ENCODE results near the gene RIMS1.

Gene RIMS1

DNA sequence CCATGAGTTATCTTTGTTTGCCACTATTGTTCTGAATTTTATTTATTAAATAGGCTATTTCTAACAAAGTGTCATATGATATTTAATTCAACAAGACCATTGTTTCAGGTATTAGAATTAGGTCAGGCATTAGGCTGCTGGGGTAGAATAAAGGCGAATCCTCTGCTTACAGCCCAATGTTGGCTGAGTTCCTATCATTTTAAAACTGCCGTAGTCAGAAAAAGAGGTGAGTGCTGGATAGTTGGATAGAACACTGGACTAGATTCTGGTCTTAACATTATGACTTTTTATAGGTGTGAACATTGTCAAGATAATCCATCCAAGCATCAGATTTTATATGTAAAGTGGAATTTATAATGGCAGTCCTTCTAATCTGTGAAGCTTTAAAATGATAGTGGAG, 6.3 kb downstream of the RIMS1 start:
- Histone ChIP-seq H3K9me3 (ENCODE audit: insufficient read depth, low read length) (no peaks in the 10 kb centered on the region), H3K9me2 (replicated peaks; ENCODE audit: insufficient read depth, low read length) (no peaks in the 10 kb centered on the region), H3K9ac (ENCODE audit: low read length) (no peak overlapping the region), H2AFZ (ENCODE audit: low read depth, low read length, severe bottlenecking) (no peak overlapping the region), H3K4me2 (ENCODE audit: low read depth, low read length, poor library complexity, severe bottlenecking) (no peak overlapping the region), H4K20me1 (ENCODE audit: low read depth, low read length) (no peaks in the 10 kb centered on the region), H3K36me3 (ENCODE audit: low read length) (no peaks in the 10 kb centered on the region), H3K4me3 (ENCODE audit: insufficient read depth, low read length, poor library complexity, severe bottlenecking) (no peak overlapping the region), H3K27ac (ENCODE audit: low read depth, low read length) (no peak overlapping the region), H3F3A (ENCODE audit: insufficient read depth) (no peaks in the 10 kb centered on the region), H3K79me2 (ENCODE audit: insufficient read depth, low read length) (no peaks in the 10 kb centered on the region), H3K27me3 (ENCODE audit: low read length) (no peaks in the 10 kb centered on the region)
- TF ChIP-seq, protein P1, sequence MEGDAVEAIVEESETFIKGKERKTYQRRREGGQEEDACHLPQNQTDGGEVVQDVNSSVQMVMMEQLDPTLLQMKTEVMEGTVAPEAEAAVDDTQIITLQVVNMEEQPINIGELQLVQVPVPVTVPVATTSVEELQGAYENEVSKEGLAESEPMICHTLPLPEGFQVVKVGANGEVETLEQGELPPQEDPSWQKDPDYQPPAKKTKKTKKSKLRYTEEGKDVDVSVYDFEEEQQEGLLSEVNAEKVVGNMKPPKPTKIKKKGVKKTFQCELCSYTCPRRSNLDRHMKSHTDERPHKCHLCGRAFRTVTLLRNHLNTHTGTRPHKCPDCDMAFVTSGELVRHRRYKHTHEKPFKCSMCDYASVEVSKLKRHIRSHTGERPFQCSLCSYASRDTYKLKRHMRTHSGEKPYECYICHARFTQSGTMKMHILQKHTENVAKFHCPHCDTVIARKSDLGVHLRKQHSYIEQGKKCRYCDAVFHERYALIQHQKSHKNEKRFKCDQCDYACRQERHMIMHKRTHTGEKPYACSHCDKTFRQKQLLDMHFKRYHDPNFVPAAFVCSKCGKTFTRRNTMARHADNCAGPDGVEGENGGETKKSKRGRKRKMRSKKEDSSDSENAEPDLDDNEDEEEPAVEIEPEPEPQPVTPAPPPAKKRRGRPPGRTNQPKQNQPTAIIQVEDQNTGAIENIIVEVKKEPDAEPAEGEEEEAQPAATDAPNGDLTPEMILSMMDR (IDR thresholded peaks at IDR 0.05; ENCODE audit: insufficient read depth, low read length, poor library complexity, severe bottlenecking), result no peak
- no peak for TF ChIP-seq EZH2phosphoT487 (conservative IDR thresholded peaks at IDR 0.05; ENCODE audit: low read length)

DNA sequence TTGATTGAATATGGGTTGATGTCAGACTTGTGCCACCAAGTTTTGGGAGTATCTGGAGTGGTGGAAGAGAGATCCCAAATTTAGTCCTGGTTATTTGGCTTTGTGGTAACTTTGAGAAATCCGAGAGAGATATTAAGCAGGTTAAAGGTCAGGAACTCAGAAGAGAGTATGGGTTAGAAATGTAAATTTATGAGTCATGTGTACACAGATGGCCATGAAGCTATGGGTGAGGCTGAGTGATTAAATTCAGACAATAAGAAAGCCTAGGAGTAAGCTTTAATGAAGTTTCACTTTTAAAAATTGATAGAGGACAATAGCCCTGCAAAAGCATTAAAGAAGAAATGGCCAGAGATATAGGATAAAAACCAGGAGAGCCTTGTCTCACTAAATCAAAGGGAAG, 14.3 kb downstream of the RIMS1 start:
- Histone ChIP-seq H3K79me2 (ENCODE audit: insufficient read depth, low read length) (no peaks in the 10 kb centered on the region), H3K9me2 (replicated peaks; ENCODE audit: insufficient read depth, low read length) (no peaks in the 10 kb centered on the region), H3F3A (ENCODE audit: insufficient read depth) (no peaks in the 10 kb centered on the region), H3K4me3 (ENCODE audit: insufficient read depth, low read length, poor library complexity, severe bottlenecking) (no peak overlapping the region), H3K27me3 (ENCODE audit: low read length) (no peaks in the 10 kb centered on the region), H4K20me1 (ENCODE audit: low read depth, low read length) (no peaks in the 10 kb centered on the region), H3K9ac (ENCODE audit: low read length) (no peak overlapping the region), H3K27ac (ENCODE audit: low read depth, low read length) (no peak overlapping the region), H3K36me3 (ENCODE audit: low read length) (no peaks in the 10 kb centered on the region), H3K4me2 (ENCODE audit: low read depth, low read length, poor library complexity, severe bottlenecking) (no peak overlapping the region), H2AFZ (ENCODE audit: low read depth, low read length, severe bottlenecking) (no peak overlapping the region), H3K9me3 (ENCODE audit: insufficient read depth, low read length) (no peaks in the 10 kb centered on the region)
- TF ChIP-seq, protein P1 (IDR thresholded peaks at IDR 0.05; ENCODE audit: insufficient read depth, low read length, poor library complexity, severe bottlenecking), result no peak
- no peak for TF ChIP-seq EZH2phosphoT487 (conservative IDR thresholded peaks at IDR 0.05; ENCODE audit: low read length)

DNA sequence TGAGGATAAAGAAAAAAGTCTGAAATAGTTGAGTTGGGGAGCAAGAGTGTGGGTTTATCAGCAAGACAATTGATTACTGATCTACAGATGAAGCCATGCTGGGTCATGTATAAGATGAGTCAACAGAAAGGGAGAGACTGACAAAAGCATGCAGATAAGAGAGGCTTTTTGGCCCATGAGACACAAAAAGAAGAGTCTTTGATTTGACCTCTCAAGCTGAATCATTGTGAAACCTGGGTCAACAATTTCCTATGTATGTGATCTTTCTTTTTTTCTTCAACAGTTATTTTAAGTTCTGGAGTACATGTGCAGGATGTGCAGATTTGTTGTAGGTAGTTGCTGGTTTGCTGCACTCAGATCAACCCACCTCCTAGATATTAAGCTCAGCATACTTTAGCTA, 15.9 kb downstream of the RIMS1 start:
- no peak overlapping the region for H3K27ac ChIP-seq (ENCODE audit: low read depth, low read length)
- no peak overlapping the region for H2AFZ ChIP-seq (ENCODE audit: low read depth, low read length, severe bottlenecking)
- H3K27me3 ChIP-seq (ENCODE audit: low read length), result no peaks in the 10 kb centered on the region

More for the DNA sequence above, 15.9 kb downstream of the RIMS1 start:
- H4K20me1 ChIP-seq (ENCODE audit: low read depth, low read length), result no peaks in the 10 kb centered on the region
- H3K9me3 ChIP-seq (ENCODE audit: insufficient read depth, low read length), result no peaks in the 10 kb centered on the region
- H3K36me3 ChIP-seq (ENCODE audit: low read length), result no peaks in the 10 kb centered on the region
- no peak overlapping the region for H3K4me3 ChIP-seq (ENCODE audit: insufficient read depth, low read length, poor library complexity, severe bottlenecking)
- no peak overlapping the region for H3K4me2 ChIP-seq (ENCODE audit: low read depth, low read length, poor library complexity, severe bottlenecking)
- H3K9ac ChIP-seq (ENCODE audit: low read length), result no peak overlapping the region
- H3K9me2 ChIP-seq (replicated peaks; ENCODE audit: insufficient read depth, low read length), result no peaks in the 10 kb centered on the region
- no peaks in the 10 kb centered on the region for H3F3A ChIP-seq (ENCODE audit: insufficient read depth)
- TF ChIP-seq, protein P1 (IDR thresholded peaks at IDR 0.05; ENCODE audit: insufficient read depth, low read length, poor library complexity, severe bottlenecking), result no peak
- no peak for TF ChIP-seq EZH2phosphoT487 (conservative IDR thresholded peaks at IDR 0.05; ENCODE audit: low read length)
- no peaks in the 10 kb centered on the region for H3K79me2 ChIP-seq (ENCODE audit: insufficient read depth, low read length)

Data from SU-DHL-6 (cell line).